ENCODE data around the gene MEF2D. TPM values are rescaled to one million over a fixed set of nuclear protein-coding genes. Genes with fewer than 3 reads are reported as not detected.

Gene MEF2D
- total RNA-seq, 2 donors from 2014 or later: 31.7 to 62.5 TPM

- no peak for DNase-seq (ENCODE audit: low spot score in 2 of 2)
- Mint-ChIP-seq H3K36me3 (peaks cover 0 to 23% of the 10 kb centered on the region in 2 donors), H3K9me3 (no peaks in the 10 kb centered on the region), H3K27ac (peak overlapping the region; percentile 11 to 71)
- no peak for ATAC-seq
These were observed 28.4 kb upstream of the MEF2D start for GRCh38 chr1:156528875-156529425.

DNA sequence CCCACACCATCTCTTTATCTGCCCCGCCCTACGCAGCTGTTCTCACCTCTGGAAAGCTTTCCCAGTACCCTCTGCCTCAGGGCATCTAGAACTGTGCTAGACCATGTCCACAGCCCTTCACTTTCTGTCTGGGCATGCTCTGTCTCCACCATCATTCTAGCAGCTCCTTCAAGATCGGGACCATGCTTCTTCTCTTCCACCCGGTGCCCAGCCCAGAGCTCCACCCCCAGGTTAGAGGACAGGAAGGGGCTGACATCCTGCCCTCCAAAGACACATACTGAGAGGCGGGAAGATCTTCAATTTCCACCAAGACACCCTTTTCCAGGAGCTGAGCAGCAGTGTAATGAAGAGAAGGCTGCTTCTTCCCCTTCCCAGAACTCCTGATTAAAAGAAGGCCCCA, 27.7 kb upstream of the MEF2D start:
- Mint-ChIP-seq H3K27ac (peak overlapping the region in 1 of 2 donors; percentile 71), H3K36me3 (peaks cover 0 to 23% of the 10 kb centered on the region in 2 donors), H3K9me3 (no peaks in the 10 kb centered on the region)
- DNase-seq (ENCODE audit: low spot score in 2 of 2) (no peak), ATAC-seq (no peak)

DNA sequence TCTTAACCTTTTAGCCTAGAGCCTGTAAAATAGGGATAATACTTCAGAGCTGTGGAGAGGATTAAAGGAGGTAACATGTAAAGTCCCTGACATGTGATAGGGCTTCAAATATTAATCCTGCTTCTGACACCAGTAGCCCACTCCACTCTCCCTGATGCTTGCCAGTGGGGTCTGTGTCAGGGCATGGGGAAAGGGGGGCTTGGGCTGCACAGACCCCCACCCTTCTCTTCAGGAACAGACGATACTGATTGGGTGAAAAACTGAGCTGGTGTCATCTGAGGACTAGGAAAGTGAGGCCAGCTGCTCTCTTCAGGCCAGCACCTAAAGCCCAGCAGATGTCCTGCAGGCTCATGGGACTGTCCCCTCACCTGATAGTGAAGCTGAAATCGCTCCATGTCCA, 27.0 kb upstream of the MEF2D start:
- DNase-seq (ENCODE audit: low spot score in 2 of 2): no peak
- Mint-ChIP-seq H3K27ac (no peak overlapping the region), H3K36me3 (peaks cover 0 to 23% of the 10 kb centered on the region in 2 donors), H3K9me3 (no peaks in the 10 kb centered on the region)
- no peak for ATAC-seq

DNA sequence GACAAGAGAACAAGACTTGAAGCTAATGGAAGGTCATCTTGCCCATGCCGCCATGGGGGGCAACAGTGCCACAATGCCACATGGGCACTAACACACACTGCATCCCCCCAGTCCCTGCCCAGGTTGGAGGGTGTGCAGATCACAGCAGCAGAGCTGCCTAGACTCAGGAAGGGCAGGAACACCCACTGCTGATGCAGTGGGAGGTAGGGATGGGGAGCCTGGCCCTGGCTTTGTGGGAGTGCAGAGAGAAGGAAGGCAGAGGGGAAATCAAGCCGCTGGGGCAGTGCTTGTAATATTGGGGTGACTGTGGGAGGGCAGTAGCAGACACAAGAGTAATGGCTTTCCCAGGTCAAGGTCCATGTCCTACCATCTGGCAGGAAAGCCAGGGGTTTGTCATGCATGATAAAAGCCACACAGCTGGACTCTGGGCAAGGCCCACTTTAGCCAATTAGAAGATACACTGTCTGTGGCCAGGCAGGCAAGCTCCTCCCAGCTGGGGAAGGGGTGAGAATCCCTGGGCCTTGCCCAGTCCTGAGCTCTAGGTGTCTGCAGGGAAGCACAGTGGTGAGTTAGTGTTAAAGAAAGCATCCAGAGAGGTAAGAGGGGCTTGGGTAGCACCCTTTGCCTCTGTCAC, 25.4 kb upstream of the MEF2D start:
- Mint-ChIP-seq H3K9me3 (no peaks in the 10 kb centered on the region), H3K36me3 (peaks cover 0 to 23% of the 10 kb centered on the region in 2 donors), H3K27ac (peak overlapping the region; percentile 53 to 66)
- ATAC-seq (no peak), DNase-seq (ENCODE audit: low spot score in 2 of 2) (no peak)

- Mint-ChIP-seq H3K27ac (peak overlapping the region; percentile 4 to 66), H3K36me3 (peaks cover 0 to 23% of the 10 kb centered on the region in 2 donors), H3K9me3 (no peaks in the 10 kb centered on the region)
- DNase-seq (ENCODE audit: low spot score in 2 of 2) (no peak), ATAC-seq (peak in 1 of 2 donors; percentile 10)
These were observed 24.5 kb upstream of the MEF2D start for GRCh38 chr1:156525071-156525501.

DNA sequence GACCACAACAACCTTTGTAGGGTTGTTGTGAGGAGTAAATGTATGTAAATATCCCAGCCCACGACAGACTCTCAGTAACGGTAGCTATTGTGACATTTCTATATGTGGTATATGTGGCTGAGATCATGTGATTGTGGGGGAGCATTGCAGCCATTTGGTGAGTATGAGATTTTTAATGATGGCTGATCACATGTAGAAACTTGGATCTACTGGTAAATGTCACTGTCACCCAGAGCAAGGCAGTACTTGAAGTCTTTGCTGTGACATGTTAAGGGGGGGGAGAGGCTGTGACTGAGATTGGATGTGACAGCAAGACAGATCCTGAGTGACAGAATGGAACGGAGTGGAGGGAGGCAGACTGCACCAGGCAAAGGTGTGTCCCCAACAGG, 23.9 kb upstream of the MEF2D start:
- peak; percentile 72 to 89 for ATAC-seq
- H3K27ac Mint-ChIP-seq: peak overlapping the region in 1 of 2 donors; percentile 66
- H3K9me3 Mint-ChIP-seq: no peaks in the 10 kb centered on the region
- peaks cover 0 to 23% of the 10 kb centered on the region in 2 donors for H3K36me3 Mint-ChIP-seq
- DNase-seq (ENCODE audit: low spot score in 2 of 2): no peak

DNA sequence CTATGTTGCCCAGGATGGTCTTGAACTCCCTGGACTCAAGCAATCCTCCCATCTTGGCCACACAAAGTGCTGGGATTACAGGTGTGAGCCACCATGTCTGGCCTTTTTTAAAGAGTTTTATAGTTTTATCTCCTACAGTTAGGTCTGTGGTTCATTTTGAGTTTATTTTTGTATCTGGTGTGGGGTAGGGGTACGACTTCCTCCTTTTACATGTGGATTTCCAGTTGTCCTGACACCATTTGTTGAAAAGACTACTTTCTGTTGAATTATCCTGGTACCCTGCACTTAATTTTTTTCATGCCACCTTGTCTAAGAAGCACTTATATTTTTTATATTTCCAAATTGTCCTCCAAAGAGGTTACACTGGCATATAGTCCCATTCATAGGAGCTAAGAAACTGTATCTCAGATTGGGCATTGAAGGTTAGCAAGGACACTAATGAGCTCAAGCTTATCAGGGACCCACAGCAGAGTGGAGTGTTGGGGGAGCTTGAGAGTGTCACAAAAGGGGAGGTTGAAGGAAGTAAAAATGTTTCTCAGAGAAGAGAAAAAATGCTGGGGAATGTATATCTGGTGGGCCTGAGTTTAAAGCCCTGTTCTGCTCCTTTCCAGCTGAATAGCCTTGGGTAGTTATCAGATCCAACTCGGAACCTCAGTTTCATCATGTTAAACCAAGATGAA, 23.4 kb upstream of the MEF2D start:
- no peak for ATAC-seq
- peak overlapping the region in 1 of 2 donors; percentile 66 for H3K27ac Mint-ChIP-seq
- DNase-seq (ENCODE audit: low spot score in 2 of 2): no peak

GRCh38 chr1:156522443-156522970, 21.9 kb upstream of the MEF2D start:
- no peak for ATAC-seq
- H3K27ac Mint-ChIP-seq: no peak overlapping the region
- peaks cover 0 to 23% of the 10 kb centered on the region in 2 donors for H3K36me3 Mint-ChIP-seq
- DNase-seq (ENCODE audit: low spot score in 2 of 2): no peak
- H3K9me3 Mint-ChIP-seq: no peaks in the 10 kb centered on the region

More for the DNA sequence above, 23.4 kb upstream of the MEF2D start:
- H3K36me3 Mint-ChIP-seq: peaks cover 0 to 23% of the 10 kb centered on the region in 2 donors
- H3K9me3 Mint-ChIP-seq: no peaks in the 10 kb centered on the region

DNA sequence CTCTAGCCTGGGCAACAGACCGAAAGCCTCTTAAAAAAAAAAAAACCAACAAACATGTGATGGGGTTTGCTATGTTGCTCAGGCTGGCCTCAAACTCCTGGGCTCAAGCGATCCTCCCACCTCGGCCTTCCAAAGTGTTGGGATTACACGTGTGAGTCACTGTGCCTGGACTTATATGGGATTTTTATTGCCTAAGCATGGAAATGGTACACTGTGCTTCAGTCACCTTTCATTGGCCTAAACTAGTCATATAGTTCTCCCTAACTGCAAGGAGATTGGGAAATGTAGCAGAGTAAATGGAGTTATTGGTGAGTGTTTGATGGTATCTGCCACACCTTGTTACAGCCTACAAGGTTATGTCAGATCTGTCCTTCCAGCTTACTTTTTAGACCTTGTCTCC, 17.2 kb upstream of the MEF2D start:
- DNase-seq (ENCODE audit: low spot score in 2 of 2): no peak
- no peaks in the 10 kb centered on the region for H3K9me3 Mint-ChIP-seq
- no peak for ATAC-seq
- H3K27ac Mint-ChIP-seq: no peak overlapping the region
- no peaks in the 10 kb centered on the region for H3K36me3 Mint-ChIP-seq

GRCh38 chr1:156516821-156517220, 16.2 kb upstream of the MEF2D start:
- no peaks in the 10 kb centered on the region for H3K9me3 Mint-ChIP-seq
- no peaks in the 10 kb centered on the region for H3K36me3 Mint-ChIP-seq
- no peak for ATAC-seq
- peak overlapping the region in 1 of 2 donors; percentile 52 for H3K27ac Mint-ChIP-seq
- no peak for DNase-seq (ENCODE audit: low spot score in 2 of 2)

- ATAC-seq (no peak), DNase-seq (ENCODE audit: low spot score in 2 of 2) (no peak)
- Mint-ChIP-seq H3K9me3 (no peaks in the 10 kb centered on the region), H3K27ac (peak overlapping the region in 1 of 2 donors; percentile 4), H3K36me3 (no peaks in the 10 kb centered on the region)
These were observed 15.4 kb upstream of the MEF2D start for GRCh38 chr1:156515956-156516355.

- Mint-ChIP-seq H3K27ac (no peak overlapping the region), H3K9me3 (no peaks in the 10 kb centered on the region), H3K36me3 (no peaks in the 10 kb centered on the region)
- DNase-seq (ENCODE audit: low spot score in 2 of 2): no peak
- no peak for ATAC-seq
These were observed 12.6 kb upstream of the MEF2D start for GRCh38 chr1:156513185-156513584.

- ATAC-seq (peak; percentile 93 to 95), DNase-seq (ENCODE audit: low spot score in 2 of 2) (peak in 1 of 2 donors; percentile 33)
- H3K9me3 Mint-ChIP-seq: no peaks in the 10 kb centered on the region
- H3K27ac Mint-ChIP-seq: peak overlapping the region in 1 of 2 donors; percentile 73
- no peaks in the 10 kb centered on the region for H3K36me3 Mint-ChIP-seq
These were observed 11.1 kb upstream of the MEF2D start for GRCh38 chr1:156511644-156512043.

GRCh38 chr1:156510709-156511108, 10.1 kb upstream of the MEF2D start:
- ATAC-seq (no peak), DNase-seq (ENCODE audit: low spot score in 2 of 2) (no peak)
- no peak overlapping the region for H3K27ac Mint-ChIP-seq
- peaks cover 0 to under 1% of the 10 kb centered on the region in 2 donors for H3K36me3 Mint-ChIP-seq
- H3K9me3 Mint-ChIP-seq: peaks cover 0 to under 1% of the 10 kb centered on the region in 2 donors

GRCh38 chr1:156509424-156510034, 9.0 kb upstream of the MEF2D start:
- Mint-ChIP-seq H3K36me3 (peaks cover 5 to 6% of the 10 kb centered on the region in 2 donors), H3K27ac (peak overlapping the region in 1 of 2 donors; percentile 38), H3K9me3 (peaks cover 0 to 6% of the 10 kb centered on the region in 2 donors)
- DNase-seq (ENCODE audit: low spot score in 2 of 2) (no peak), ATAC-seq (no peak)

- Mint-ChIP-seq H3K27ac (peak overlapping the region; percentile 32 to 57), H3K9me3 (peaks cover 0 to 6% of the 10 kb centered on the region in 2 donors), H3K36me3 (peaks cover 5 to 6% of the 10 kb centered on the region in 2 donors)
- no peak for DNase-seq (ENCODE audit: low spot score in 2 of 2)
- no peak for ATAC-seq
These were observed 8.3 kb upstream of the MEF2D start for GRCh38 chr1:156508955-156509234.
